K562 (cell line): ENCODE results near the gene C1QC. TPM values are rescaled to one million over a fixed set of nuclear protein-coding genes. Genes with fewer than 3 reads are reported as not detected.

Experiments
- ATAC-seq: fragments of 200-7000 bp; cut with Tn5 transposase; 3 replicates; pipeline ENCODE4 v1.9.1; 2020; ENCODE audit warnings: moderate library complexity
- BruUV-seq: library from RNA; stranded (reverse); fragments of 400-500 nt; replicated peaks from 2 replicates; lab custom pipeline; 2021; lab: Mats Ljungman, UMichigan
- CTCF ChIA-PET: fragments of 300-600 bp; formaldehyde crosslinking; extraction: SDS; loops from one replicate; lab custom pipeline; 2021; ENCODE audit warnings: low intra/inter-chr PET ratio; lab: Yijun Ruan, JAX
- POLR2A ChIA-PET: fragments of 300-600, 350-650 bp; sonication (Branson Sonifier 250); formaldehyde crosslinking; extraction: SDS; loops from one replicate; lab custom pipeline; 2021; ENCODE audit warnings: antibody characterized with exemption, inconsistent platforms; lab: Yijun Ruan, JAX
- DNase-seq, 4 experiments: peaks; one replicate each; pipeline versions ENCODE4 v3.0.0 to v3.0.0-alpha.2; 2011 to 2018; ENCODE audit warnings: low spot score in 3 of 4, mixed read lengths in 3 of 4; ENCODE audit errors: extremely low read depth in 1 of 4
- FAIRE-seq: peaks from 2 replicates; lab custom pipeline; 2011; peaks lifted over from hg19 to GRCh38; lab: Jason Lieb, UNC
- H2AFZ ChIP-seq: 2 replicates; pipeline ENCODE4 v1.6.0; 2011; ENCODE audit warnings: low read depth, low read length, control low read depth, inconsistent platforms
- H3K27ac ChIP-seq: fragments of 200-600 bp; 3 replicates; pipeline ENCODE4 v1.8.0; 2011; ENCODE audit warnings: low read depth, mild to moderate bottlenecking, control low read depth, inconsistent platforms, low read length, moderate library complexity, mixed read lengths; ENCODE audit errors: extremely low read depth
- H3K27me3 ChIP-seq, 2 experiments: fragments of 300-600 bp in 1 of 2; 2 replicates in 1 of 2; 3 replicates in 1 of 2; pipeline versions ENCODE4 v1.6.0 to v1.8.0; 2011; ENCODE audit warnings: inconsistent platforms in 2 of 2, low read length in 2 of 2, mild to moderate bottlenecking in 1 of 2, mixed read lengths in 1 of 2, moderate library complexity in 1 of 2; ENCODE audit not compliant: control insufficient read depth in 2 of 2, insufficient read depth in 2 of 2
- H3K36me3 ChIP-seq: fragments of 300-600 bp; 3 replicates; pipeline ENCODE4 v1.8.0; 2011; ENCODE audit warnings: mild to moderate bottlenecking, low read length, inconsistent platforms; ENCODE audit not compliant: control insufficient read depth, insufficient read depth
- H3K4me1 ChIP-seq, 2 experiments: fragments of 200-600 bp in 1 of 2; replicated peaks in 1 of 2; 2 replicates in 1 of 2; 3 replicates in 1 of 2; pipeline versions ENCODE4 v1.5.1 to v1.8.0; 2011; ENCODE audit warnings: inconsistent platforms in 2 of 2, low read length in 2 of 2, mild to moderate bottlenecking in 1 of 2, mixed read lengths in 1 of 2, moderate library complexity in 1 of 2; ENCODE audit not compliant: control insufficient read depth in 2 of 2, insufficient read depth in 2 of 2
- H3K4me2 ChIP-seq: 2 replicates; pipeline ENCODE4 v1.6.1; 2011; ENCODE audit warnings: low read length, control low read depth, inconsistent platforms, mixed read lengths; ENCODE audit not compliant: insufficient read depth
- H3K4me3 ChIP-seq: fragments of 200-600 bp; sonication (generic), shearing (Covaris generic); 2 replicates; pipeline ENCODE4 v1.5.1; 2016; ENCODE audit warnings: control low read depth, inconsistent platforms
- H3K79me2 ChIP-seq: fragments of 200-600 bp; 3 replicates; pipeline ENCODE4 v1.8.0; 2011; ENCODE audit warnings: low read length, inconsistent platforms; ENCODE audit not compliant: control insufficient read depth, insufficient read depth
- H3K9ac ChIP-seq, 2 experiments: 2 replicates each; pipeline versions ENCODE4 v1.6.0 to v1.6.1; 2011; ENCODE audit warnings: low read depth in 2 of 2, low read length in 2 of 2, control low read depth in 1 of 2, inconsistent platforms in 1 of 2, mild to moderate bottlenecking in 1 of 2, mixed read lengths in 1 of 2; ENCODE audit not compliant: insufficient read depth in 1 of 2
- H3K9me1 ChIP-seq: one replicate; pipeline ENCODE4 v1.6.0; 2011; ENCODE audit warnings: inconsistent platforms, mild to moderate bottlenecking, low read length, moderate library complexity; ENCODE audit not compliant: control insufficient read depth, insufficient read depth
- H3K9me3 ChIP-seq: replicated peaks from 2 replicates; pipeline ENCODE4 v1.5.1; 2011; ENCODE audit warnings: low read depth, low read length, inconsistent platforms; ENCODE audit not compliant: control insufficient read depth, insufficient read depth
- H4K20me1 ChIP-seq: replicated peaks from 2 replicates; pipeline ENCODE4 v1.6.1; 2011; ENCODE audit warnings: low read length, inconsistent platforms, mixed read lengths; ENCODE audit not compliant: control insufficient read depth, insufficient read depth
- EGR1 ChIP-seq: fragments of 450-650 bp; conservative IDR thresholded peaks from 2 replicates; pipeline ENCODE4 v1.6.1; 2017; ENCODE audit warnings: mild to moderate bottlenecking
- JUNB ChIP-seq: fragments of 450-650 bp; formaldehyde crosslinking; conservative IDR thresholded peaks from 2 replicates; pipeline ENCODE4 v1.4.0; 2020; ENCODE audit warnings: mild to moderate bottlenecking
- MEIS2 ChIP-seq: fragments of 450-650 bp; IDR thresholded peaks from 2 replicates; pipeline ENCODE4 v1.6.1; 2014; ENCODE audit warnings: mild to moderate bottlenecking; ENCODE audit not compliant: partially characterized antibody
- MXI1 ChIP-seq: IDR thresholded peaks from 2 replicates; pipeline ENCODE4 v1.6.1; 2011; ENCODE audit warnings: low read depth, mild to moderate bottlenecking, improper control_type of control experiment, low read length
- RFX1 ChIP-seq: fragments of 450-650 bp; IDR thresholded peaks from 2 replicates; pipeline ENCODE4 v1.6.1; 2016; ENCODE audit warnings: mild to moderate bottlenecking, moderate library complexity
- TARDBP ChIP-seq: fragments of 450-650 bp; IDR thresholded peaks from 2 replicates; pipeline ENCODE4 v1.6.1; 2016
- ZBED1 ChIP-seq: IDR thresholded peaks from 2 replicates; pipeline ENCODE4 v1.6.1; 2014
- ZBTB17 ChIP-seq: fragments of 450-650 bp; formaldehyde crosslinking; IDR thresholded peaks from 2 replicates; pipeline ENCODE4 v1.4.0; 2020; ENCODE audit warnings: mild to moderate bottlenecking
- ZKSCAN3 ChIP-seq: fragments of 250-450 bp; sonication (Bioruptor Pico); IDR thresholded peaks from 2 replicates; pipeline ENCODE4 v1.4.0; 2020
- ZKSCAN8 ChIP-seq: fragments of 200-800 bp; sonication (Bioruptor generic); IDR thresholded peaks from 2 replicates; pipeline ENCODE4 v1.6.1; 2016; ENCODE audit warnings: missing genetic modification characterization, missing compliant biosample characterization
- WGBS: fragments of 100-300 bp; shearing (Covaris generic); methylation state at CpG from one replicate; pipeline ENCODE4 v1.1.6; 2016; ENCODE audit warnings: low coverage, mixed read lengths; ENCODE audit not compliant: insufficient coverage; ENCODE audit errors: missing lambda C conversion rate; 5-methylcytosine and 5-hydroxymethylcytosine counted together
- in situ Hi-C: fragments of 300-500 bp; cut with MboI; formaldehyde crosslinking; loops from 4 replicates; pipeline ENCODE4 v1.15.0; 2018; ENCODE audit warnings: inconsistent platforms, mixed read lengths
- intact Hi-C: fragments of 100-400 bp; cut with micrococcal nuclease; formaldehyde crosslinking; loops from 2 replicates; pipeline ENCODE4 v1.14.2; 2022
- polyA plus RNA-seq, 8 experiments: library from polyadenylated mRNA; depleted of rRNA in 4 of 8; stranded (reverse) in 5 of 8; unstranded in 3 of 8; fragments of >200 nt; fragmentation: Nextera tagmentation in 2 of 8; fragmentation: Illumina TruSeq in 1 of 8; extraction: Ambion mirVana in 2 of 8; extraction: Trizol in 1 of 8; gene quantifications; 2 replicates each; pipeline versions ENCODE4 v1.2.1 to v1.2.3, GENCODE V29; 2011 to 2014; ENCODE audit warnings: inconsistent platforms in 1 of 8, missing spikeins in 1 of 8
- total RNA-seq, 7 experiments: library from RNA; depleted of rRNA in 6 of 7; stranded (reverse); fragments of >200 nt in 6 of 7; fragmentation: Illumina TruSeq in 2 of 7; extraction: Trizol in 2 of 7; gene quantifications; 2 replicates each; pipeline versions ENCODE4 v1.2.1 to v1.2.3, GENCODE V29; 2011 to 2021; ENCODE audit warnings: low replicate concordance in 1 of 7
- TF ChIP-seq, protein P1 (sequence below): fragments of 450-650 bp; formaldehyde crosslinking; IDR thresholded peaks from 2 replicates; pipeline ENCODE4 v1.4.0; 2022; ENCODE audit warnings: mild to moderate bottlenecking, moderate library complexity
- TF ChIP-seq, protein P2 (sequence below): fragments of 450-650 bp; IDR thresholded peaks from 2 replicates; pipeline ENCODE4 v1.6.1; 2016
- TF ChIP-seq, protein P3 (sequence below), 2 experiments: IDR thresholded peaks in 1 of 2; conservative IDR thresholded peaks in 1 of 2; 2 replicates each; pipeline ENCODE4 v1.6.1; 2016; ENCODE audit warnings: low read depth in 2 of 2, mild to moderate bottlenecking in 1 of 2, missing compliant biosample characterization in 1 of 2, missing genetic modification characterization in 1 of 2, moderate library complexity in 1 of 2

C1QC gene
- total and polyA plus RNA-seq, 9 of the 15 experiments (the other 6 are each of a cell fraction or from before 2014, with no cell fraction given), result 0.69 TPM; not detected in 8

DNA sequence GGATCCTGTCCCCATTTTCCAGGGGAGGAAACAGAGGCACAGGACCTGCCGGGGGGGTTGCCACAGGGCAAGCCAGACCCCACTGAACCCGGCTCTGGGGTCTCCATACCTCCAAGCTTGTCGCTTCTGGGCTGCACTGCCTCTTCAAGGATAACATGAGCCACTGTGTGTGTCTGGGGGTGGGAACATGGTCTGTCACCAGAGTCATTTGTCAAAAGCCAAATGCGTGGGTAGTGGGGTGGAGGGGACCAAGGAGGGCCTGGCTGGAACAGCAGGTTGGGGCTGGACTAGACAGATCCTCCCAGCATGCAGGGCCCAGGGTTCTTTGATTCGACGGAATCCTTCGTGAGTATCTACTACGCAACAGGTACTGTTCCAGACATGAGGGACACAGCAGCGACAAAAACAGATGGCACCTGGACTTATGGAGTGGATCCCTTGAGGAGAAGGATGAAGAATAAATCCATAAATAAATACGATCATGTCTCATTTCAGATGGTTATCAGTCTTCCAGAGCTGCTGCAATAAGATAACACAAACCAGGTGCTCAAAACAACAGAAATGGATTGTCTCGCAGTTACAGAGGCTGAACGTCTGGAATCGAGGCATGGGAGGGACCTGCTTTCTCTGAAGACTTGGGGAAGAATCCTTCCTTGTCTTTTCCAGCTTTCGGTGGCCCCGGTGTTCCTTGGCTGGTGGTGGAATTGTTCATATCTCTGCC lies 38.3 kb downstream of the C1QC start:
- in situ Hi-C loops (no loop called here), intact Hi-C loops (no loop called here)
- no peak for ATAC-seq
- ChIA-PET CTCF (no interaction called here), POLR2A (no interaction called here)
- Histone ChIP-seq H3K4me3 (no peak overlapping the region), H3K9ac (no peak overlapping the region), H3K27ac (no peak overlapping the region), H3K27me3 (peaks cover 17 to 59% of the 10 kb centered on the region in 2 experiments; a peak in 4 of 5 replicates), H3K9me3 (no peaks in the 10 kb centered on the region; the same call in 1 of the 2 replicates), H3K79me2 (no peaks in the 10 kb centered on the region), H4K20me1 (peaks cover 18% of the 10 kb centered on the region), H3K4me2 (no peak overlapping the region), H3K36me3 (no peaks in the 10 kb centered on the region; the same call in 2 of the 3 replicates), H3K9me1 (no peaks in the 10 kb centered on the region), H2AFZ (no peak overlapping the region), H3K4me1 (peaks cover 0 to 11% of the 10 kb centered on the region in 2 experiments; a peak in 1 of 5 replicates)
- WGBS, result 6% methylated on average over 15 of the region's 15 CpGs
- peak in 1 of 4 experiments; percentile 12 for DNase-seq
- BruUV-seq, result no TSS peak
- TF ChIP-seq, protein P1, sequence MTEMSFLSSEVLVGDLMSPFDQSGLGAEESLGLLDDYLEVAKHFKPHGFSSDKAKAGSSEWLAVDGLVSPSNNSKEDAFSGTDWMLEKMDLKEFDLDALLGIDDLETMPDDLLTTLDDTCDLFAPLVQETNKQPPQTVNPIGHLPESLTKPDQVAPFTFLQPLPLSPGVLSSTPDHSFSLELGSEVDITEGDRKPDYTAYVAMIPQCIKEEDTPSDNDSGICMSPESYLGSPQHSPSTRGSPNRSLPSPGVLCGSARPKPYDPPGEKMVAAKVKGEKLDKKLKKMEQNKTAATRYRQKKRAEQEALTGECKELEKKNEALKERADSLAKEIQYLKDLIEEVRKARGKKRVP, result no peak
- TF ChIP-seq TARDBP, result no peak
- no peak for TF ChIP-seq ZBTB17 (CRISPR knock-in tag)
- TF ChIP-seq, protein P2, sequence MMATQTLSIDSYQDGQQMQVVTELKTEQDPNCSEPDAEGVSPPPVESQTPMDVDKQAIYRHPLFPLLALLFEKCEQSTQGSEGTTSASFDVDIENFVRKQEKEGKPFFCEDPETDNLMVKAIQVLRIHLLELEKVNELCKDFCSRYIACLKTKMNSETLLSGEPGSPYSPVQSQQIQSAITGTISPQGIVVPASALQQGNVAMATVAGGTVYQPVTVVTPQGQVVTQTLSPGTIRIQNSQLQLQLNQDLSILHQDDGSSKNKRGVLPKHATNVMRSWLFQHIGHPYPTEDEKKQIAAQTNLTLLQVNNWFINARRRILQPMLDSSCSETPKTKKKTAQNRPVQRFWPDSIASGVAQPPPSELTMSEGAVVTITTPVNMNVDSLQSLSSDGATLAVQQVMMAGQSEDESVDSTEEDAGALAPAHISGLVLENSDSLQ, result peak; percentile 41; the same call in 1 of the 2 replicates
- TF ChIP-seq JUNB, result no peak
- TF ChIP-seq MEIS2, result peak; percentile 59
- TF ChIP-seq ZKSCAN8 (CRISPR knock-in tag), result peak; percentile 62; the same call in 1 of the 2 replicates
- no peak for TF ChIP-seq ZKSCAN3
- no peak for TF ChIP-seq ZBED1
- TF ChIP-seq MXI1, result no peak
- no peak for TF ChIP-seq RFX1
- TF ChIP-seq EGR1, result peak; percentile 81
- TF ChIP-seq, protein P3, sequence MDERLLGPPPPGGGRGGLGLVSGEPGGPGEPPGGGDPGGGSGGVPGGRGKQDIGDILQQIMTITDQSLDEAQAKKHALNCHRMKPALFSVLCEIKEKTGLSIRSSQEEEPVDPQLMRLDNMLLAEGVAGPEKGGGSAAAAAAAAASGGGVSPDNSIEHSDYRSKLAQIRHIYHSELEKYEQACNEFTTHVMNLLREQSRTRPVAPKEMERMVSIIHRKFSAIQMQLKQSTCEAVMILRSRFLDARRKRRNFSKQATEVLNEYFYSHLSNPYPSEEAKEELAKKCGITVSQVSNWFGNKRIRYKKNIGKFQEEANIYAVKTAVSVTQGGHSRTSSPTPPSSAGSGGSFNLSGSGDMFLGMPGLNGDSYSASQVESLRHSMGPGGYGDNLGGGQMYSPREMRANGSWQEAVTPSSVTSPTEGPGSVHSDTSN (CRISPR knock-in tag; IDR thresholded peaks at IDR 0.05; ENCODE audit: low read depth), result no peak
- TF ChIP-seq, protein P3 (tag; conservative IDR thresholded peaks at IDR 0.05; ENCODE audit: low read depth), result peak; percentile 42
- no peak for FAIRE-seq
